HG03175 (cell line): ENCODE measurements around the gene HIVEP3.

ENCODE experiments used
- ATAC-seq: cut with Tn5 transposase; IDR thresholded peaks from one replicate; pipeline ENCODE4 v1.9.1; 2021; ENCODE audit warnings: mild to moderate bottlenecking, moderate library complexity; ENCODE audit not compliant: unreplicated experiment

The HIVEP3 gene

GRCh38 chr1:41462680-41463004 lies 456.1 kb downstream of the HIVEP3 start:
- no peak for ATAC-seq

GRCh38 chr1:41461790-41462679 lies 456.7 kb downstream of the HIVEP3 start:
- no peak for ATAC-seq

GRCh38 chr1:41456847-41457540 lies 461.7 kb downstream of the HIVEP3 start:
- ATAC-seq, result no peak
